GM19023 (cell line): Measurements from ENCODE around the gene EDEM2.
"Not testable (repeated sequence)": the region's sequence is repeated elsewhere in the genome, so short reads cannot be mapped to it uniquely, and the experiment has no call there.

Experiments
- ATAC-seq: cut with Tn5 transposase; IDR thresholded peaks from one replicate; pipeline ENCODE4 v1.9.1; 2021; ENCODE audit warnings: mild to moderate bottlenecking, moderate library complexity; ENCODE audit not compliant: unreplicated experiment

The EDEM2 gene

DNA sequence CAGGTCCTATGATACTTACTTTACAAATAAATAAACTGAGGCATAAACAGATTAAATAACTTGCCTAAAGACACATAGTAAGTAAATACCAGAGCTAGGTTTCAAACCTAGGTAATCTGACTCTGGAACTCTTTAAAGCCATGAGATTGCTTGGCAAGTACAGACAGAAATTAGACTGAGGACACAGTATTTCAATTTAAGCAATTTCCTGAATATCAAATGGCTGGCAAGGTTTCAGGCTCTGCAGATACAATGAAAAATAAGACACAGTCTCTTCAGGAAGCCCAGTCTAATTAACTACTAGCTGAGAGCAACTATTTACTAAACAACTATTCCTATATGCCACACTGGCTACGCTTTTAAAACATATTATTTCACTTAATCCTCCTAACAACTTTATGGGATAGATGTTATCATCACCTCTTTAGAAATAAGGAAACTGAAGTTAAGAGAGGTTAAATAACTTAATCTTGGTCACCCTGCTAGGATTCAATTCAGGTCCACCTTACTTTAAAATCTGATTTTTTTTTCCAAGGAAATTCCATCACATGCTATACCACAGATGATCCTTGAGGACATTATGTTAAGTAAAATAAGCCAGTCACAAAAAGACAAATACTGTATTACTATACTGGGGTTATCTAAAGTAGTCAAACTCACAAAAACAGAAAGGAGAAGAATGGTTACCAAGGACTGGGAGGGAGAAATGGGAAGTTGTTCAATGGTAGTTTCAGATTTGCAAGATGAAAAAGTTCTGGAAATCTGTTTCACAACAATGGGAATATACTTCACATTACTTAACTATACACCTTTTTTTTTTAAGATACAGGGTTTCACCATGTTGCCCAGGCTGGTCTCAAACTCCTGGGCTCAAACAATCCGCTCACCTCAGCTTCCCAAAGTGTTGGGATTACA is 58.6 kb downstream of the EDEM2 start:
- ATAC-seq = no peak

DNA sequence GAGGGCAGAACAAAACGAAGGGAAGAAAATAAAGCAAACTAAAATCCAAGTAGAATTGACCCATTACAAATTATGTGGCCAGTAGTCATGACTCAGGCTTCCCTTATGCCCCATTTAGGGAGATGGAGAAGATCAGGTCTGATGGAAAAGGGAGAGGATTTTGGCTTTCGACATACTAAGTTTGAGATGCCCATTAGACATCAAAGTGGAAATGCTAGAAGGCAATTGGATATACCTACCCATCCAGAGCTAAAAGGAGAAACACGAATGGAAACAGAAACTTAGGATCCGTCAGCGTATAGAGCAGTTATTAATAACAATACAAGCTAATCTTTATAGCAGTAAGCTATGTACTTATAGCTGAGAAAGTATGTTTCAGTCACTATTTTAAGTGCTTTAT is 59.3 kb downstream of the EDEM2 start:
- ATAC-seq = no peak

DNA sequence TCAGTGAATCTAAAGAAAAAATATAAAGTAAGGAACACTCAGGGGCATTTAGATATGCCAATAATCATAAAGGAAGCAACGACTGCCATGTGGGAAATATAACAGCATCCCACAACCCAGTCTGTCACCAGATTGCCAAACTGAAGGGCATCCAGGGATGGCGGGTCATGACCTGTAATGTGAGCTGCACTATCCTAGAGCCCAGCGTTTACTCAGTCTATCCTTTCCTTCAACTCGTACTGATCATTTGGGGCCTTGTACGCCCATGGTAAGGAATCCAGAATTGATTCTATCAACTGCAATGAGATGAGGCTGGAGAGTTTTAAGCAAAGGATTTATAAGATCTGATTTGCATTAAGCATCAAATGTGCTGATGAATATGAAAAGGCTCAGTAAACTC is 59.8 kb downstream of the EDEM2 start:
- no peak for ATAC-seq

DNA sequence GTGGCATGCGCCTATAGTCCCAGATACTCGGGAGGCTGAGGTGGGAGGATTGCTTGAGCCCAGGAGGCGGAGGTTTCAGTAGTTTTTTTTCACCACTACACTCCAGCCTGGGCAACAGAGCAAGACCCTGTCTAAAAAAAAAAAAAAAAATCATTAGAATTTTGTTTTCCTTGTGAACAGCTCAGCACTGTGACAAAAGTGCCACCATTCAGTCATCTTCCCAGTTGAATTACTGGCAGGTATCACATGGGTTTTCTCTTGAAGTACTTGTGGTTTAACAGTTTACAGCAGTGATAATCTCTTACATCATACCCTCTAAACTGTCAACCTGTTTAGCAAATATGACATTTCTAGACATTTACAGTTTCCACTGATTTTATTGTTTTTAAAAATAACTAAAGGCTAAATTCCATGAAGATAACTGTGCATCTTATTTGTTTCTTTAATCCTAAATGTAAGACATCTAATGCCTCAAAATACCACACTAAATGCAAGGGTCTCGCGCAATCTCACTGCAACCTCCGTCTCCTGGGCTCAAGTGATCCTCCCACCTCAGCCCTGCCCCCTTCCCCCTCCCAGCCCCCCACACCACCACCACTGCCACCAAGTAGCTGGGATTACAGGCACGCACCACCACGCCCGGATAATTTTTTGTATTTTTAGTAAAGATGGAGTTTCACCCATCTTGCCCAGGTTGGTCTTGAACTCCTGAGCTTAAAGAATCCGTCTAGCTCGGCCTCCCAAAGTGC is 61.5 kb downstream of the EDEM2 start:
- no peak for ATAC-seq

DNA sequence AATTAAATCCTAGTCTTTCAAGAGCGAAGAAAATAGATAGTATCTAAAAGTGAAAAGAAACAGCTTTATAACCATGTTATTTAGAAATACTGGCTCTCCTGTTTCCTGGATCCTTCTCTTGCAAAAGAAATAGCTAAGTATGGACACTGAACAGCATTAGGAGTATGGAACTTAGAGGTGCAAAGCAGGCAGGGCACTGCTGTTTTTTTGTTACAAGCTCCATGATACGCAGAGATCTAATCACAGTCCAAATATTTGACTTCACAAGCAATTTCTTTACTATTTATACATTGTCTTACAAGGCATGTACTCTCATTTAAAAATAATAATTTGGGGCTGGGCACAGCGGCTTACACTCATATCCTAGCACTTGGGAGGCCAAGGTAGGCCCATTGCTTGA is 62.1 kb downstream of the EDEM2 start:
- no peak for ATAC-seq

DNA sequence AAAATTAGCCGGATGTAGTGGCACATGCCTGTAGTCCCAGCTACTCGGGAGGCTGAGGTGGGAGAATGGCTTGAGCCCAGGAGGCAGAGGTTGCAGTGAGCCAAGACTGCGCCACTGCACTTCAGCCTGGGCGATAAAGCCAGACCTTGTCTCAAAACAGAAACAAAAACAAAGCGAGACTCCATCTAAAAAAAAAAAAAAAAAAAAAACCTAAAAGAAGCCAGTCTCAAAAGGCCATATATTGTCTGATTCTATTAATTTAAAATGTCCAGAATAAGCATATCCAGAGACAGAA is 66.8 kb downstream of the EDEM2 start:
- not testable (repeated sequence) for ATAC-seq

DNA sequence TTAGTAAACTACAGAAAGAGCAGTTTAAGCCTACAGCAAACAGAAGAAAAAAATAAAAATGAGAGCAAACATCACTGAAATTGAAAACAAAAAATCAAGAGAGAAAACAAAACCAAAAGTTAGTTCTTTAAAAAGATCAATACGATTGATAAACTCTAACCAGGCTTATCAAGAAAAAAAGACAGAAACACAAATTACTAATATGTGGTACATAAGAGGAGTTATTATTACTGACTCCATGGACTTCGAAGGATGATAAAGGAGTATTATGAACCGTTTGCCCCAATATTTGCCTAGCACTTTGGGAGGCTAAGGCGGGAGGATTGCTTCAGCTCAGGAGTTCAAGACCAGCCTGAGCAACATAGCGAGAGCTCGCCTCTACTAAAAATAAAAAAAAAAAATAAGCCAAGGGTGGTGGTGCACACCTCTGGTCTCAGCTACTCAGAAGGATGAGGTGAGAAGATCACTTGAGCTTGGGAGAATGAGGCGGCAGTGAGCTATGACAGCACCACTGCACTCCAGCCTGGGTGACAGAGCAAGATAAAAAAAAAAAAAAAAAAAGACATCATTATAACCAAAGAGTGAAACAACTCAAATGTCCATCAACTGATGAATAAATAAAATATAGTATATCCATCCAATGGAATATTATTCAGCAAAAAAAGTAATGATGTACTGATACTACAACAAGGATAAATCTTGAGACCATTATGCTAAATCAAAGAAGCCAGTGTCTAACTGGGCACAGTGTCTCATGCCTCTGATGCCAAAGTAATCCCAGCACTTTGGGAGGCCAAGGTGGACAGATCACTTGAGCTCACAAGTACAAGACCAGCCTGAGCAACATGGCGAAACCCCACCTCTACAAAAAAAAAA is 67.4 kb downstream of the EDEM2 start:
- no peak for ATAC-seq

DNA sequence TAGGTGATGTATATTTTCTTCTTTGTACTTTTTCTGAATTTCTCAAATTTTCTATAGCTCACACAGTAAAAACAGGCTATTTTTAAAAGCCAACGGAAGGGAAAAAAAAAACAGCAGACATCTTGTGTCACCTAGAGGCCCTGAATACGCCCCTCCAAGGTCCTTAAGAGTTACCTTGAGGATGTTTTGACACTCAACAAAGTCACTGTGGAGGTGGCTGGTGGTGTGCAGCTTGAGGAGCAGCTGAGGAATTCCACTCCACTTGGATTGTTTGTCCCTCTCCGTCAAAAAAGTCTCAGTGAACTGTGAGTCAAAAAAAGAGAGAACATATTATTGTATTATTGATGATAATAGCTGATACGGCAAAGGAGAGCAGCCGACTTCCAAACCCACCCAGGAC is 69.3 kb downstream of the EDEM2 start:
- ATAC-seq = no peak

DNA sequence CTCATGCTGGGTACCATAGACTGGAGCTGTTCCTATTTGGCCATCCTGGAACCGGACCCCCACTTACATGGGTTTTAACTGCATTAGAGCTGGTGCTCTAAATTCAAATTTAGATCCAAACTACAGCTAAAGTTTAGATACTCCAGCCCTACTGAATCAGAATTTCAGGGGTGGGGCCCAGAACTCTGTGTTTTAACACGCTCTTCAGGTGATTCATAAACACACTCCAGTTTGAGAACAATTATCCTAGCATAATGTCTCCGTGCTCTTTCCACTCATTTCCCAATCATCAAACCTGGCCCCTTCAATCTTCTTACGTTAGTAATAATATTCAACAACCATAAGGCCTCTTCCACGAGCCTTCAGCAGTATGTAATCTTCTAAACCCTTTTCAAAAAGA is 69.8 kb downstream of the EDEM2 start:
- no peak for ATAC-seq

DNA sequence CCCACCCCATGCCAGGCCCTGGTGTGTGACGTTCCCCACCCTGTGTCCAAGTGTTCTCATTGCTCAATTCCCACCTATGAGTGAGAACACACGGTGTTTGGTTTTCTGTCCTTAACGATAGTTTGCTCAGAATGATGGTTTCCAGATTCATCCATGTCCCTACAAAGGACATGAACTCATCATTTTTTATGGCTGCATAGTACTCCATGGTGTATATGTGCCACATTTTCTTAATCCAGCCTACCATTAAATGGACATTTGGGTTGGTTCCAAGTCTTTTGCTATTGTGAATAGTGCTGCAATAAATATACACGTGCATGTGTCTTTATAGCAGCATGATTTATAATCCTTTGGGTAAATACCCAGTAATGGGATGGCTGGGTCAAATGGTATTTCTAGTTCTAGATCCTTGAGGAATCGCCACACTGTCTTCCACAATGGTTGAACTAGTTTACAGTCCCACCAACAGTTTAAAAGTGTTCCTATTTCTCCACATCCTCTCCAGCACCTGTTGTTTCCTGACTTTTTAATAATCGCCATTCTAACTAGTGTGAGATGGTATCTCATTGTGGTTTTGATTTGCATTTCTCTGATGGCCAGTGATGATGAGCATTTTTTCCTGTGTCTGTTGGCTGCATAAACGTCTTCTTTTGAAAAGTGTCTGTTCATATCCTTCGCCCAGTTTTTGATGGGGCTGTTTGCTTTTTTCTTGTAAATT is 75.5 kb downstream of the EDEM2 start:
- not testable (repeated sequence) for ATAC-seq

DNA sequence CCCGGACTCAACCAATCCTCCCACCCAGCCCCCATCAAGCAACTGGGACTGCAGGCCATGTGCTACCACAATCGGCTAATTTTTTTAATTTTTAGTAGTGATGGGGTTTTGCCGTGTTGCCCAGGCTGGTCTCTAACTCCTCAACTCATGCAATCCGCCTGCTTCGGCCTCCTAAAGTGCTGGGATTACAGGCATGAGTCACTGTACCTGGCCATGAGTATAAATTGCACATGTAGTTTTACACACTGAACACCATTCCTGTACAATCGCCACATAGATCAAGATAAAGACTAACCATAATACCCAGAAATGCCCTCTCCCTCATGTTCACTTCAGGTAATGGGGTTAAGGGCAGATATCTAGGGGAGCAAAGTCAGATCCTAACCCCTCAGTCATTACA is 80.9 kb downstream of the EDEM2 start:
- ATAC-seq = no peak
